ENCODE data around the gene APBB2. TPM values are rescaled to one million over a fixed set of nuclear protein-coding genes. Genes with fewer than 3 reads are reported as not detected.

The APBB2 gene
- total and polyA plus RNA-seq, 2 donors (not counting 1 experiment from before 2014, with no cell fraction given) = 4.4 to 15.8 TPM

- Mint-ChIP-seq H3K4me1 (no peaks in the 10 kb centered on the region), H3K4me3 (no peak overlapping the region), H3K9me3 (ENCODE audit: insufficient read depth) (no peaks in the 10 kb centered on the region), H3K27me3 (no peaks in the 10 kb centered on the region), H3K27ac (no peak overlapping the region)
- Histone ChIP-seq H3K4me1 (ENCODE audit: control insufficient read depth in 2 of 2, insufficient read depth in 2 of 2, low read length in 2 of 2) (no peaks in the 10 kb centered on the region), H4K20me1 (ENCODE audit: control insufficient read depth, insufficient read depth, low read length, poor library complexity, severe bottlenecking) (no peaks in the 10 kb centered on the region), H3K79me2 (ENCODE audit: control insufficient read depth, insufficient read depth, low read length) (no peaks in the 10 kb centered on the region), H2AFZ (ENCODE audit: insufficient read depth, low read depth, low read length, poor library complexity, severe bottlenecking) (no peak overlapping the region), H3K4me3 (ENCODE audit: control extremely low read depth in 1 of 5, extremely low read depth in 1 of 5, insufficient read depth in 1 of 5, low read depth in 2 of 5, low read length in 4 of 5) (no peak overlapping the region), H3K27me3 (replicated peaks in 1 of 4; ENCODE audit: control extremely low read depth in 1 of 4, control insufficient read depth in 3 of 4, insufficient read depth in 4 of 4, low read length in 3 of 4) (no peaks in the 10 kb centered on the region), H3K36me3 (replicated peaks in 1 of 2; ENCODE audit: control extremely low read depth in 1 of 2, control insufficient read depth in 1 of 2, extremely low read depth in 1 of 2, insufficient read depth in 2 of 2, low read length in 1 of 2) (no peaks in the 10 kb centered on the region), H3K9me3 (ENCODE audit: control extremely low read depth in 1 of 3, control insufficient read depth in 2 of 3, insufficient read depth in 1 of 3, low read length in 2 of 3) (peaks cover 0 to 3% (median 0%) of the 10 kb centered on the region in 3 donors), H3K27ac (ENCODE audit: low read length in 2 of 2) (no peak overlapping the region), H3K9ac (ENCODE audit: low read length) (no peak overlapping the region), H3K4me2 (replicated peaks; ENCODE audit: low read depth, low read length, poor library complexity, severe bottlenecking) (no peak overlapping the region)
- CTCF ChIA-PET = no interaction called here
- DNase-seq = no peak
- intact Hi-C loops (cut with micrococcal nuclease) = no loop called here
- WGBS (ENCODE audit: insufficient coverage) = 100% methylated on average over 3 of the region's 3 CpGs
- POLR2A ChIA-PET = no interaction called here
- ATAC-seq (ENCODE audit: low read depth) = no peak
- TF ChIP-seq EZH2 (IDR thresholded peaks at IDR 0.05; ENCODE audit: borderline replicate concordance, insufficient read depth, low read depth, low read length, poor library complexity, severe bottlenecking) = no peak
- TF ChIP-seq, protein P1, sequence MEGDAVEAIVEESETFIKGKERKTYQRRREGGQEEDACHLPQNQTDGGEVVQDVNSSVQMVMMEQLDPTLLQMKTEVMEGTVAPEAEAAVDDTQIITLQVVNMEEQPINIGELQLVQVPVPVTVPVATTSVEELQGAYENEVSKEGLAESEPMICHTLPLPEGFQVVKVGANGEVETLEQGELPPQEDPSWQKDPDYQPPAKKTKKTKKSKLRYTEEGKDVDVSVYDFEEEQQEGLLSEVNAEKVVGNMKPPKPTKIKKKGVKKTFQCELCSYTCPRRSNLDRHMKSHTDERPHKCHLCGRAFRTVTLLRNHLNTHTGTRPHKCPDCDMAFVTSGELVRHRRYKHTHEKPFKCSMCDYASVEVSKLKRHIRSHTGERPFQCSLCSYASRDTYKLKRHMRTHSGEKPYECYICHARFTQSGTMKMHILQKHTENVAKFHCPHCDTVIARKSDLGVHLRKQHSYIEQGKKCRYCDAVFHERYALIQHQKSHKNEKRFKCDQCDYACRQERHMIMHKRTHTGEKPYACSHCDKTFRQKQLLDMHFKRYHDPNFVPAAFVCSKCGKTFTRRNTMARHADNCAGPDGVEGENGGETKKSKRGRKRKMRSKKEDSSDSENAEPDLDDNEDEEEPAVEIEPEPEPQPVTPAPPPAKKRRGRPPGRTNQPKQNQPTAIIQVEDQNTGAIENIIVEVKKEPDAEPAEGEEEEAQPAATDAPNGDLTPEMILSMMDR (IDR thresholded peaks at IDR 0.05) = no peak
Observed at GRCh38 chr4:41108481-41108880, 105.9 kb downstream of the APBB2 start.

DNA sequence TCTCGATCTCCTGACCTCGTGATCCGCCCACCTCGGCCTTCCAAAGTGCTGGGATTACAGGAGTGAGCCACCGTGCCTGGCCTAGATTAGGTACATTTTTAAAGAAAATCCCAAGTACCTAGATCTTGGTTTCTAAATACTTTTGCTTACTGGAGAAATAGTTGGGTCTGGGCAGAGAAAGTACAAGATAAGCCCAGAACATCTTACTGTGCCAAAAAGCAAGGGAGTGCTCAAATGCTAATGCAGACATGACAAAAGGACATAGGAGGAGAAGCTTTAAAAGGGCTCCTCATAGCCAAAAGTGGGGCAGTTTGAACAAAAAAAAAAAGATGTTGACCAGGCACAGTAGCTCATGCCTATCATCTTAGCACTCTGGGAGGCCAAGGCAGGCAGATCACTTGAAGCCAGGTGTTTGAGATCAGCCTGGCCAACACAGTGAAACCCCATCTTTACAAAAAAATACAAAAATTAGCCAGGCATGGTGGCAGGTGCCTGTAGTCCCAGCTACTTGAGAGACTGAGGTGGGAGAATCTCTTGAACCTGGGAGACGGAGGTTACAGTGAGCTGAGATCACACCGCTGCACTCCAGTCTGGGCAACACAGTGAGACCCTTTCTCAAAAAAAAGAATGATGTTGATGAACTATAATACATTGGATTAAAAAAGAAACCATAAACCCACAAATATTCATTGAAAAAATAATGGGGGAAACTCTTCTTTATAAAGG is 107.5 kb downstream of the APBB2 start:
- Histone ChIP-seq H3K79me2 (ENCODE audit: control insufficient read depth, insufficient read depth, low read length) (no peaks in the 10 kb centered on the region), H3K36me3 (replicated peaks in 1 of 2; ENCODE audit: control extremely low read depth in 1 of 2, control insufficient read depth in 1 of 2, extremely low read depth in 1 of 2, insufficient read depth in 2 of 2, low read length in 1 of 2) (no peaks in the 10 kb centered on the region), H3K27me3 (replicated peaks in 1 of 4; ENCODE audit: control extremely low read depth in 1 of 4, control insufficient read depth in 3 of 4, insufficient read depth in 4 of 4, low read length in 3 of 4) (no peaks in the 10 kb centered on the region), H3K9ac (ENCODE audit: low read length) (no peak overlapping the region), H2AFZ (ENCODE audit: insufficient read depth, low read depth, low read length, poor library complexity, severe bottlenecking) (no peak overlapping the region), H3K27ac (ENCODE audit: low read length in 2 of 2) (no peak overlapping the region), H4K20me1 (ENCODE audit: control insufficient read depth, insufficient read depth, low read length, poor library complexity, severe bottlenecking) (no peaks in the 10 kb centered on the region), H3K4me1 (ENCODE audit: control insufficient read depth in 2 of 2, insufficient read depth in 2 of 2, low read length in 2 of 2) (no peaks in the 10 kb centered on the region), H3K4me3 (ENCODE audit: control extremely low read depth in 1 of 5, extremely low read depth in 1 of 5, insufficient read depth in 1 of 5, low read depth in 2 of 5, low read length in 4 of 5) (no peak overlapping the region), H3K4me2 (replicated peaks; ENCODE audit: low read depth, low read length, poor library complexity, severe bottlenecking) (no peak overlapping the region), H3K9me3 (ENCODE audit: control extremely low read depth in 1 of 3, control insufficient read depth in 2 of 3, insufficient read depth in 1 of 3, low read length in 2 of 3) (peaks cover 0 to 3% (median 0%) of the 10 kb centered on the region in 3 donors)
- POLR2A ChIA-PET = no interaction called here
- DNase-seq (no peak), ATAC-seq (ENCODE audit: low read depth) (no peak)
- TF ChIP-seq, protein P1 (IDR thresholded peaks at IDR 0.05) = no peak
- TF ChIP-seq EZH2 (IDR thresholded peaks at IDR 0.05; ENCODE audit: borderline replicate concordance, insufficient read depth, low read depth, low read length, poor library complexity, severe bottlenecking) = no peak
- CTCF ChIA-PET = no interaction called here
- intact Hi-C loops (cut with micrococcal nuclease) = no loop called here
- Mint-ChIP-seq H3K4me3 (no peak overlapping the region), H3K27me3 (no peaks in the 10 kb centered on the region), H3K4me1 (no peaks in the 10 kb centered on the region), H3K9me3 (ENCODE audit: insufficient read depth) (no peaks in the 10 kb centered on the region), H3K27ac (no peak overlapping the region)
- WGBS (ENCODE audit: insufficient coverage) = no CpG with 5 or more reads among the region's 7 CpGs
